Natural killer cell treated with Interleukin-12 subunit alpha and Interleukin-12 subunit beta and Interleukin-15 and Interleukin-18, amount 100 ng/mL, for 72 hours (primary cell): Measurements from ENCODE around the gene TPM3. TPM values are rescaled to one million over a fixed set of nuclear protein-coding genes. Genes with fewer than 3 reads are reported as not detected.
"Not testable (repeated sequence)": the region's sequence is repeated elsewhere in the genome, so short reads cannot be mapped to it uniquely, and the experiment has no call there.

Source experiments
- ATAC-seq, 2 donors: fragments of 150-1000 bp; cut with Tn5 transposase in 1 of 2; sonication (Bioruptor Pico), chemical (Tn5 transposase) in 1 of 2; 2 replicates each; pipeline ENCODE4 v1.10.0; 2021
- DNase-seq: peaks from one replicate; pipeline ENCODE4 v3.0.0; 2022; ENCODE audit warnings: low spot score
- H3K27ac Mint-ChIP-seq, 2 donors: 1 replicate in 1 of 2; 2 replicates in 1 of 2; pipeline ENCODE4 v1.8.0; 2022; ENCODE audit warnings: mixed read lengths in 2 of 2, mild to moderate bottlenecking in 1 of 2, moderate library complexity in 1 of 2
- H3K27me3 Mint-ChIP-seq, 2 donors: 1 replicate in 1 of 2; 2 replicates in 1 of 2; pipeline ENCODE4 v1.8.0; 2022; ENCODE audit warnings: mixed read lengths in 2 of 2
- H3K36me3 Mint-ChIP-seq: one replicate; pipeline ENCODE4 v1.8.0; 2022; ENCODE audit warnings: mixed read lengths
- H3K4me1 Mint-ChIP-seq, 2 donors: 1 replicate in 1 of 2; 2 replicates in 1 of 2; pipeline ENCODE4 v1.8.0; 2022; ENCODE audit warnings: low read depth in 2 of 2, mixed read lengths in 2 of 2, mild to moderate bottlenecking in 1 of 2
- H3K4me3 Mint-ChIP-seq: one replicate; pipeline ENCODE4 v1.8.0; 2022; ENCODE audit warnings: mixed read lengths
- H3K9me3 Mint-ChIP-seq: 2 replicates; pipeline ENCODE4 v1.8.0; 2022; ENCODE audit warnings: mixed read lengths
- total RNA-seq, 2 donors: library from RNA; stranded (reverse); gene quantifications; one replicate each; pipeline ENCODE4 v1.2.3, GENCODE V29; 2022

The TPM3 gene
- total RNA-seq, 2 donors from 2014 or later = 495 to 662 TPM

GRCh38 chr1:154171223-154171583 lies 20.7 kb downstream of the TPM3 start:
- peak overlapping the region; percentile 61 to 74 for H3K27ac Mint-ChIP-seq

GRCh38 chr1:154170547-154171222 lies 21.2 kb downstream of the TPM3 start:
- Mint-ChIP-seq H3K9me3 (no peaks in the 10 kb centered on the region), H3K4me1 (peaks cover 27 to 36% of the 10 kb centered on the region in 2 donors), H3K27ac (peak overlapping the region; percentile 61 to 74), H3K4me3 (no peak overlapping the region), H3K27me3 (no peaks in the 10 kb centered on the region), H3K36me3 (peaks cover 53% of the 10 kb centered on the region)
- ATAC-seq (peak; percentile 75 to 78), DNase-seq (no peak)

More at GRCh38 chr1:154171223-154171583, 20.7 kb downstream of the TPM3 start:
- ATAC-seq (no peak), DNase-seq (no peak)
- H3K9me3 Mint-ChIP-seq = no peaks in the 10 kb centered on the region
- no peak overlapping the region for H3K4me3 Mint-ChIP-seq
- H3K27me3 Mint-ChIP-seq = no peaks in the 10 kb centered on the region
- peaks cover 49% of the 10 kb centered on the region for H3K36me3 Mint-ChIP-seq
- peaks cover 29 to 39% of the 10 kb centered on the region in 2 donors for H3K4me1 Mint-ChIP-seq

DNA sequence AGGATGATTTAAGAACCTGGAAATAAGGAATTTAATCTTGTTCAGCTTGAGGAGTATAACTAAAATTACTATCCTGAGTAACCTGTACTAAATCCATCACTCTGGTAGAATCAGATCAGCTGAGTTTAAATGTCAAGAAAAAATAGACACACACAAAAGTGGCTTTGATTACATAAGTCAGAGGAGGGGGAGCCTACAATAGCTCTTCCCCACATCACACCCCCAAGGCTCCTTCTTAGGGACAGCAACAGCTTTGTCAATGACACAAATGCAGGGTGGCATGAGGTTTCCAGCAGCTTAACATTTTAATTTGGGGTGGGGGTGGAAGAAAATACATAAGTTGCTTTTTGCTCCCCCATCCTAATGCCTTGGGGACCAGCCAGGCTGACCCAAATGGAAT lies 24.4 kb downstream of the TPM3 start:
- no peaks in the 10 kb centered on the region for H3K9me3 Mint-ChIP-seq
- DNase-seq (no peak), ATAC-seq (no peak)
- H3K4me1 Mint-ChIP-seq = peaks cover 41 to 48% of the 10 kb centered on the region in 2 donors
- no peaks in the 10 kb centered on the region for H3K27me3 Mint-ChIP-seq
- no peak overlapping the region for H3K4me3 Mint-ChIP-seq
- H3K27ac Mint-ChIP-seq = peak overlapping the region in 1 of 2 donors; percentile 78
- peaks cover 75% of the 10 kb centered on the region for H3K36me3 Mint-ChIP-seq

DNA sequence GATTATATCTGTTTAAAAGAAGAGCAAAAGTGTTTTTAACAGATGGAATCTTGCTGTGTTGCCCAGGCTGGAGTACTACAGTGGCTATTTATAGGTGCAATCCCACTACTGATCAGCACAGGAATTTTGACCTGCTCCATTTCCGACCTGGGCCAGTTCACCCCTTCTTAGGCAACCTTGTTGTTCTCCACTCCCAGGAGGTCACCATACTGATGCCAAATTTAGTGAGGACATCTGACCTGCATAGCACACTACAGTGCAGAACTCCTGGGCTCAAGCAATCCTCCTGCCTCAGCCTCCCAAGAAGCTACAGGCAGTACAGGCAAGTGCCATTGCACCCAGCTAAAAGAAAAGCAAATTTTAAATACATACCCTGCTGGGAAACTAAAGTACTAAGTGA lies 25.7 kb downstream of the TPM3 start:
- H3K27me3 Mint-ChIP-seq = no peaks in the 10 kb centered on the region
- H3K36me3 Mint-ChIP-seq = peaks cover 65% of the 10 kb centered on the region
- DNase-seq = no peak
- no peak overlapping the region for H3K4me3 Mint-ChIP-seq
- H3K9me3 Mint-ChIP-seq = no peaks in the 10 kb centered on the region
- no peak for ATAC-seq
- peaks cover 30 to 38% of the 10 kb centered on the region in 2 donors for H3K4me1 Mint-ChIP-seq
- H3K27ac Mint-ChIP-seq = peak overlapping the region in 1 of 2 donors; percentile 21

DNA sequence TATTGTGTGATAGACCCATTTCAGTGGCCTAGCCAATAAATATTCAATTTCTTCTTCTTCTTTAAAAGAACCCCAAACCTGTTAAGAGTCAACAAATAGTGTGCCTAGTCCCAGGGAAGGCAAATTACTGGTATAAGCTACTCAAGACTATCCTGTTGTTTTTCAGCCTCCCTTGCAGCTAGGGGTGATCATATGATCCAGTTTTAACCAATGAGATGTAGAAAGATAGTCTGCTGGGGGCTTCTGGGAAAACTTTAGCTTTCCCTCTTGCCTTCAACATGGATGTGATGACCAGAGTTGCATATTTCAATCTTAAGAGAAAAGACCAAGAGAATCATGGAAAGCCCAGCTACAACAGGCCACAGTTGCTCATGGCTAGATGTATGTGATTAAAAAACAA lies 32.3 kb downstream of the TPM3 start:
- Mint-ChIP-seq H3K27ac (peak overlapping the region in 1 of 2 donors; percentile 86), H3K4me1 (peaks cover 44 to 52% of the 10 kb centered on the region in 2 donors), H3K9me3 (no peaks in the 10 kb centered on the region), H3K36me3 (peaks cover 47% of the 10 kb centered on the region), H3K4me3 (no peak overlapping the region), H3K27me3 (no peaks in the 10 kb centered on the region)
- DNase-seq (no peak), ATAC-seq (no peak)

DNA sequence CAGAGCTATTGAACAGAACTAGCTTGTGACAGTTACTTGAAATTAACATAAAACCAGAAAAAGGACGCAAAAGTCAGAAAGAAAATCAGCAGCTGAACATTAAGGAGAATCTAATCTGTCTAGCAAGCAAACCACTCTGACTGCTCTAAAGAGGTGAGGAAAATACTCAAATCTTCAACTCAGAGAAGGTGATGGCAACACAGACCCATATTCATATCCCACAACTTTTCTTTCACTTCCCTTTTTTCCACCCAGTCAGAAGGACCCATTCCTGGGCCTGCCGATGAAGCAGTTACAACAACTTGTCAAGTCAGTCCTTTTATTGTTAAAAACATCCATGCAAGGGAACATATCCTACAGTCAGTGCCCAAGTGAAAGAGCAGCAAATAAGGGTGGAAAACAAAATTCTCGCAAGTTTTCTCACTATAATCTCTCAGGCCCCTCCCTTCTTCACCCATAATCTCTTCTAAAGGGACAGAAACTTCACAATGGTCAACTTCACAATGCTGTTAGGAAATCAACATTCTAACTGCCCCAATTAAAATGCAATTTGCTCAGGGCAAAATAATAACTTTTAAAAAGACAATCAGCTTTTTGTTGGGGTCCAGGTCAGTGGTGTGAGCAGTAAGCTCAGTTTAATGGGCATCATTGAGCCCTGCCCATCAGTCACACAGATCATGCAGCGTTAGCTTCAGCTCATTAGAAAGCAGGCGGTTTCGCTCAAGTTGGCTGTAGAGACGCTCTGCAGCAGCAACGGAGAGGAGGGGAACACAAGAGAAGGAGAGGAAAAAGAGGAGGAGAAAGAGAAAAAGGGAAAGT lies 33.4 kb downstream of the TPM3 start:
- Mint-ChIP-seq H3K36me3 (peaks cover 37% of the 10 kb centered on the region), H3K4me3 (peak overlapping the region; percentile 86), H3K9me3 (no peaks in the 10 kb centered on the region), H3K27me3 (no peaks in the 10 kb centered on the region), H3K4me1 (peaks cover 40 to 41% of the 10 kb centered on the region in 2 donors), H3K27ac (peak overlapping the region; percentile 86 to 94)
- ATAC-seq (no peak), DNase-seq (no peak)

GRCh38 chr1:154157520-154158306 lies 34.2 kb downstream of the TPM3 start:
- Mint-ChIP-seq H3K9me3 (no peaks in the 10 kb centered on the region), H3K4me3 (peak overlapping the region; percentile 86), H3K27me3 (no peaks in the 10 kb centered on the region), H3K4me1 (peaks cover 33 to 37% of the 10 kb centered on the region in 2 donors), H3K36me3 (peaks cover 29% of the 10 kb centered on the region), H3K27ac (peak overlapping the region; percentile 86 to 94)
- DNase-seq = peak; percentile 79
- ATAC-seq = peak; percentile 97 to 99

DNA sequence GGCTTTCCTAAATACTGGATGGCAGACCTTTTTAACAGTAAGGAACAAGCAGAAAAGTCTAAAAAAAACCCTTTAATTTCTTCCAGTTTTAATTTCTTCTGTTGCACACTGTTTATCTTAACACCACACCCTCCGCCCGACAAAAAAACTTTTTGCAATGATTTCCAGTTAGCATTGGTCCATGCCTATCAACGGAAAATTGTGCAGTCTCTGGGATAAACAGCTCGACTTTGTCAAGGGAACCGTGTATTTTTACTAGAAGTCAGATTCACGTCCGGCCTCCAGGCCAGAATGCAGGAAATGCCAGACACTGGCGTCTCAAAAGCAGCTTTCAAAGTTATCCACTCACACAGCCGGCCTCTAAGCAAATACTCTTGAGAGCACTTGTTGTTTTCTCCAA lies 36.6 kb downstream of the TPM3 start:
- Mint-ChIP-seq H3K9me3 (no peaks in the 10 kb centered on the region), H3K27ac (peak overlapping the region; percentile 3 to 43), H3K4me3 (no peak overlapping the region), H3K36me3 (peaks cover 26% of the 10 kb centered on the region), H3K27me3 (no peaks in the 10 kb centered on the region), H3K4me1 (peaks cover 33 to 35% of the 10 kb centered on the region in 2 donors)
- DNase-seq = no peak
- ATAC-seq = no peak

DNA sequence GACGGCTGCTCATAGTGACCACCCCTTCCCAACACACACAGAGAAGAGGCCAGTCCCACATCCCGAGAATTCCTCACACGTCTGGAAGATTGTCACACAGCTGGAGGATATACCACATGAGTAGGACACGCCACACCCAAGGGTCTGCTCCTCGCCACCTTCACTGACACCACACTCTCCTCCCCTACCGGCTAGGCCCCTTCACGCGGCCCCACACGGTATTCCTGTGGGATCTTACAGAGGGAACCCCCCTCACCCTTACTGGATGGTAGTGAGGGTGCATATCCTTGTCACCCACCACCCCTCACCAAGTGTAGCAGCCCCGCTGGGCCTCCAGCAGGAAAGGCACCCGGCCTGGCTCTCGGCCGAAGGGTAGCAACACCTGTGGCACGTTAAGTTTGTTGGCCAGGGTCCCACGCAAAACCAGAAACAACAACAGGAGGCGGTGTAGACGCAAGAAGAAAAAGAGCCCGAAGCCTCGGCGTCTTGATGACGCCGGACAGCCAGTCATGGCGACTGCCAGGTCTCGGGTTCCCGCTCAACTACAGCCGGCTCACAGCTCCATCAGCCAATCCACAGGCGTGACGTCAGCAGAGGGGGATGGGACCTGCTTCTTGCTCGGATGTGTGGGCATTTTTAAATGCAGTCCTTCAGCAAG lies 37.2 kb downstream of the TPM3 start, which contains the start of gene NUP210L:
Gene NUP210L, minus strand, starts transcription at position 540 of the 658 bp plus-strand sequence.
- H3K27ac Mint-ChIP-seq = peak within 1 kb of the TSS; percentile 3 to 43
- ATAC-seq = no peak
- H3K27me3 Mint-ChIP-seq = no peaks in the 10 kb centered on the region
- H3K4me1 Mint-ChIP-seq = peaks cover 33% of the 10 kb centered on the region in 2 donors
- peaks cover 23% of the 10 kb centered on the region for H3K36me3 Mint-ChIP-seq
- no peak within 1 kb of the TSS for H3K4me3 Mint-ChIP-seq
- no peak for DNase-seq
- no peaks in the 10 kb centered on the region for H3K9me3 Mint-ChIP-seq

DNA sequence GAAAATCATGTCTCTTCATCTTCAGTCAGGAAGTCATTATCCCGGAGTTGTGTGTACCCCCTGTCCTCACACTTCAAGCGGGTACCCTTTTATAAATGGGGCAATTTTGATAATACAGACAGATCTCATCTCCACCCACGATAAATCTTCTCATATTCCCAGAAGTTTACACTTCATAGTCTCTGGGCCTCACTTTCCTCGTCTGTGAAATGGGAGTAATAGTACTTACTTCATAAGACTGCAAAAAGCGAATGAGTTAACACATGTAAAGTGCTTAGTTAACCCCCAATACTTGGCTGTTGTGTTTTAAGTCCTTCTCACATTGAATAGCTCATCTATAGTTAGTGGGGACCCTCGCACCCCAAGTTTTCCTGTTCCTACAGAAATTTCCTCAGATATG lies 37.8 kb downstream of the TPM3 start:
- DNase-seq (no peak), ATAC-seq (no peak)
- Mint-ChIP-seq H3K27ac (peak overlapping the region; percentile 3 to 38), H3K4me1 (peaks cover 26 to 28% of the 10 kb centered on the region in 2 donors), H3K27me3 (no peaks in the 10 kb centered on the region), H3K4me3 (no peak overlapping the region), H3K36me3 (peaks cover 17% of the 10 kb centered on the region), H3K9me3 (no peaks in the 10 kb centered on the region)

DNA sequence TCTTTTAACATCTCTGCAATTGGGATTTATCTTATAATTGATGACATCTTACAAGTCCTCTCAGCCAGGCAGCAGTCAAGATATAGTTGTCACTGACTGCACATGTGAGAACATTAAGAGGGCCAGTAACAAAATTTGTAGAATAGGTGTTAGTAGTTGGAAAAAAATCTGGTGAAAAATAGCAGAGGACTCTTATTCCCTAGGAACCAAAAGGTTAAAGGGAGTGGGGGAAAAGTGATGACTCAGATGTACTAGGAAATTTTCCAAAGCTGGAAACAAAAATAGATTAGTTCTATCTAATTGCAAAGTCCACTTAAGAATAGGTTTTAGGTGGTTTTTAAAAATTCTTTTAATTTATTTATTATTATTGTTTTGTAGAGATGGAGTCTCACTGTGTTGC lies 40.6 kb downstream of the TPM3 start:
- Mint-ChIP-seq H3K27ac (no peak overlapping the region), H3K9me3 (no peaks in the 10 kb centered on the region), H3K4me3 (no peak overlapping the region), H3K36me3 (no peaks in the 10 kb centered on the region), H3K27me3 (no peaks in the 10 kb centered on the region), H3K4me1 (peaks cover 3 to 4% of the 10 kb centered on the region in 2 donors)
- ATAC-seq (no peak), DNase-seq (no peak)

- Mint-ChIP-seq H3K4me3 (no peak overlapping the region), H3K27ac (no peak overlapping the region), H3K9me3 (no peaks in the 10 kb centered on the region), H3K27me3 (no peaks in the 10 kb centered on the region), H3K36me3 (no peaks in the 10 kb centered on the region), H3K4me1 (peaks cover 0 to 4% of the 10 kb centered on the region in 2 donors)
- no peak for DNase-seq
- ATAC-seq = peak in 1 of 2 donors; percentile 74
These were observed 43.1 kb downstream of the TPM3 start for GRCh38 chr1:154148807-154149206.

- not testable (repeated sequence) for H3K4me1 Mint-ChIP-seq, H3K27me3 Mint-ChIP-seq, H3K9me3 Mint-ChIP-seq, H3K4me3 Mint-ChIP-seq, ATAC-seq, H3K36me3 Mint-ChIP-seq, DNase-seq, H3K27ac Mint-ChIP-seq
These were observed 44.4 kb downstream of the TPM3 start for GRCh38 chr1:154147505-154147904.
